ENCODE results near the gene GATB.

The GATB gene

GRCh38 chr4:151644622-151645021, 116.2 kb downstream of the GATB start:
- DNase-seq = no peak

DNA sequence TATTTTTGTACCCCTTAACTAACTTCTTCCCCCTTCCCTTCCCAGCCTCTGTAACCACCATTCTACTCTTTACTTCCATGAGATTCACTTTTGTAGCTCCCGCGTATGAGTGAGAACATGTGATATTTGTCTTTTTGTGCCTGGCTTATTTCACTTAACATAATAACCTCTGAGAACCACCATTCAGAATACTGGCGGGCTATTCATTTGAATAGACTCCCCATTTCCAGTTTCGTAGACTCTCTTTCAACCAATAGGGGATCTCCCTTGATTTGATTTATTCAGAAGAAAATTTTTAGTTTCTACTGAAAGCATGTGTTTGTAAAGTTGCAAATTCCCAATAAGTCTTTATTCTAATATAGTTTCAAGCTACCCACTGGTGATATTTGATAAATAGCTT, 117.2 kb downstream of the GATB start:
- DNase-seq = no peak

GRCh38 chr4:151641983-151642382, 118.8 kb downstream of the GATB start:
- DNase-seq = no peak

DNA sequence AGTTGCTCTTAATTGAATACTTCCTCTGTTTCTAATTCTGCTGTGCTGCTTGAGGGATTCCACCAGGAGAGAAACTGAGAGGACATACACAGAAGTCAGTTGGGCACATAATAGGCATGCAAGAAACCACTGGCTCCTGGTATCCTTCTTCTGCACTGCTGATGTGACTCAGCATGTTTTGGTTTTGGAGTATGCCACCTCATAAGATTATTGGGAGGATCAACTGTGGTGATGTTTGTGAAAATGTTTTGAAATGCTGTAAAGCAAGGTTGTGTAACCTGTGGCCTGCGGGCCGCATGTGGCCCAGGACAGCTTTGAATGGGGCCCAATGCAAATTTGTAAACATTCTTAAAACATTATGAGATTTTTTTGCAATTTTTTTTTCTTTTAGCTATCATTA, 119.6 kb downstream of the GATB start:
- DNase-seq = no peak

DNA sequence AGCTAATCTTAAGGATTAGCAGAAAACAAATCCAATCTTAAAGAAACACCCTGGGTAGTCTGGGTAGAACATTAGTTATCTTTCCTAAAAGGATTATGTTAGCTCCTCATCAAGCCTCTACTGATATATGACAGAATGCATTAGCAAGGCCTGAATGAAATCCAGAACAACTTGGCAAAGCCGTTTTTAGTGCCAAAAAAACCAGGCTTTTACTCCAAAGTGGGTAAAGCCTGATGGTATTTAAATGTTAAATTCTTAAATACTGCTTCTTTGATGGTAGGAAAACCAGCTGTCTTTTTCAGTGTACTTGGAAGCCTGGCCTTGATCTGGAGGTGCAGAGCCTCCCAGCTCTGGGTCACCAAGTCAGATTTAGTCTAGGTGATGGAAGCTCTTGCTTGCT, 120.4 kb downstream of the GATB start:
- no peak for DNase-seq

- no peak for DNase-seq
Measured at GRCh38 chr4:151638295-151638858, 122.4 kb downstream of the GATB start.

DNA sequence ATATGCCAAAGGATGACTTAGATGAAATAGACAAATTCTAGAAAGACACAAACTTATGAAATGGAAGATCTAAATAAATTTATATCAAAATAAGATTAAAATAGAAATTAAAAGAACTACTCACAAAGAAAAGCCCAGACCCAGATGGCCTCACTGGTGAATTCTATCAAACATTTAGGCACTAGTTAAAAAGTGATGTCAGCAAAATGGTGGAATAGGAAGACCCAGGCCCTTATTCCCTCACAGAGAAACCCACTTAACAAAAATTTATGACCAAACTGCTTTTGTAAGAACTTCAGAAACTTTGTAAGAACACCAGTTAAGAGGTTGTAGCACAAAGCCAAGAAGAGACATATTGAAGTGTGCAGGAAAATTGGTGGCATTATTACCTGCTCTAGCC, 129.5 kb downstream of the GATB start:
- DNase-seq = no peak

DNA sequence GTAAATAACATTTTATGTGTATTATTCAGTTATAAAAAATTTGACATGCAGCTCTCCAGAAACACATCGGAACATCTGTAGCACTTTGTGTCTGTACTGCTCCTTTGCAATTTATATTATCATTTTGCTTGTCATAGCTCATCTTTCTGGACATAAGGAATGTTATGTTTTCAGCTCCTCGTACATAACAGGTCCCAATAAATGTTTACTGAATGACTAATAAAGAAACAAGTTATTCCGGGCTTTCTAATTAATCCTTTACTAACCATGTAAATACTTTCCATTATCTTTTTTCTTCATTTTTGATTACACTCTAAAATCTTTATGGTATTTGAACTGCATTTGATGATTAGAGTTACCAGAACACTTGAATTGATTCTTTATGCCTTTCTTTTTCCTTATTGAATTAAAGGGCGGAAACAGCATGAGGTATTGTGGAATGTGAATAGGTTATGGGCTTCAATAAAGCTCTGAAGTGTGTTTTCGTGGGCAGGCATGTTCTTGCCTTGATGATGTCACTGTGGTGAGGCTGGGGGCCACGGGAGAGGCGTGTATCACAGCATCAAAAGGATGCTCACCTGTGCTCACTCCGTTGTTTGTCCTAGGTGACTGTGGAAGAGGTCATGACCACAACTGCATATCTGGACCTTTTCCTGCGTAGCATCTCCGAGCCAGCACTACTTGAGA, 131.6 kb downstream of the GATB start:
- DNase-seq = no peak

GRCh38 chr4:151628001-151628608, 132.7 kb downstream of the GATB start:
- no peak for DNase-seq

- DNase-seq = no peak
Measured at GRCh38 chr4:151627491-151627890, 133.3 kb downstream of the GATB start.

- no peak for DNase-seq
Measured at GRCh38 chr4:151626751-151627150, 134.1 kb downstream of the GATB start.

- DNase-seq = no peak
Measured at GRCh38 chr4:151626228-151626627, 134.6 kb downstream of the GATB start.

GRCh38 chr4:151624626-151625565, 135.9 kb downstream of the GATB start:
- no peak for DNase-seq

Measured in fibroblast of skin of abdomen (primary cell).